ENCODE results near the gene SEMA3G.

The SEMA3G gene

DNA sequence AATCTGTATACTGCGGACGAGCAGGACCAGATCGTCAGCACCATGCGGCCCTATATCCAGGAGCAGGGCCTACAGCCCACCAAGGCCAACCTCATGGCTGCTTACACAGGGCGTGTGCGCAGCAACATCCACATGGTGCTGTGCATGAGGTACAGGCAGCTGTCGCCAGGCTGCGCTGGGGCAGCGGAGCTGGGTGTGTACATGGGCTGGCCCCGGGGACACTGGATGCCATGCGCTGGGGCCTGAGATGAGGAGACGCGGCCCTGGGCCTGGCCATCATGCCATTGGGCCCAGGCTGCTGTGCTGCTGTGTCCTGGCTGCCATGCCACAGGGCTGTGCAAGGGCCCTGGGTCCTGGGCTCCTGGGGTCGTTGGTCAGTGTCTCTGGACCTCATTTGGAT lies 61.5 kb downstream of the SEMA3G start:
- H3K79me2 ChIP-seq, result no peaks in the 10 kb centered on the region
- no peak overlapping the region for H3K4me3 ChIP-seq (ENCODE audit: low read depth, low read length)
- H3K27ac ChIP-seq, result no peak overlapping the region
- no peak overlapping the region for H2AFZ ChIP-seq
- no peaks in the 10 kb centered on the region for H3K4me1 ChIP-seq
- no peaks in the 10 kb centered on the region for H3K9me3 ChIP-seq (ENCODE audit: control insufficient read depth, low read length)
- no peak overlapping the region for H3K9ac ChIP-seq
- H3K36me3 ChIP-seq (ENCODE audit: control insufficient read depth, insufficient read depth, low read length), result no peaks in the 10 kb centered on the region
- no peak for TF ChIP-seq CTCF (IDR thresholded peaks at IDR 0.05)
- H3K4me2 ChIP-seq (ENCODE audit: low read length), result no peak overlapping the region
- H3K27me3 ChIP-seq (ENCODE audit: control insufficient read depth, insufficient read depth, low read length), result no peaks in the 10 kb centered on the region
